Measurements from ENCODE around the gene JUN. TPM values are rescaled to one million over a fixed set of nuclear protein-coding genes. Genes with fewer than 3 reads are reported as not detected.
A peak's percentile ranks its signal among the peaks of the same experiment; 100 is the strongest.

The JUN gene
- total and polyA plus RNA-seq, 2 of the 13 experiments (the other 11 are each of a cell fraction or from before 2014, with no cell fraction given), result 18.2 to 22.3 TPM

GRCh38 chr1:58814251-58815068, 30.6 kb upstream of the JUN start (continued):
- TF ChIP-seq ZNF512 (CRISPR knock-in tag; IDR thresholded peaks at IDR 0.05), result no peak
- no peak for TF ChIP-seq ZNF670 (CRISPR knock-in tag; IDR thresholded peaks at IDR 0.05; ENCODE audit: borderline replicate concordance)
- no peak for TF ChIP-seq ZNF235 (CRISPR knock-in tag; IDR thresholded peaks at IDR 0.05; ENCODE audit: borderline replicate concordance)
- no peak for TF ChIP-seq HES4 (CRISPR knock-in tag; IDR thresholded peaks at IDR 0.05; ENCODE audit: borderline replicate concordance)
- no peak for TF ChIP-seq SATB2 (CRISPR knock-in tag; IDR thresholded peaks at IDR 0.05)
- no peak for TF ChIP-seq ZNF598 (CRISPR knock-in tag; IDR thresholded peaks at IDR 0.05; ENCODE audit: borderline replicate concordance)
- TF ChIP-seq MTF2 (CRISPR knock-in tag; IDR thresholded peaks at IDR 0.05; ENCODE audit: borderline replicate concordance), result no peak
- TF ChIP-seq AHR (CRISPR knock-in tag; IDR thresholded peaks at IDR 0.05), result no peak
- TF ChIP-seq ZNF687 (CRISPR knock-in tag; IDR thresholded peaks at IDR 0.05), result peak; percentile 13
- TF ChIP-seq RFXAP (CRISPR knock-in tag; IDR thresholded peaks at IDR 0.05; ENCODE audit: borderline replicate concordance), result 0 out of 2 replicates have a peak, but pooled peaks have one; percentile 24

Measured in HepG2 (cell line).